ENCODE measurements around the gene GK2.

GK2 gene

DNA sequence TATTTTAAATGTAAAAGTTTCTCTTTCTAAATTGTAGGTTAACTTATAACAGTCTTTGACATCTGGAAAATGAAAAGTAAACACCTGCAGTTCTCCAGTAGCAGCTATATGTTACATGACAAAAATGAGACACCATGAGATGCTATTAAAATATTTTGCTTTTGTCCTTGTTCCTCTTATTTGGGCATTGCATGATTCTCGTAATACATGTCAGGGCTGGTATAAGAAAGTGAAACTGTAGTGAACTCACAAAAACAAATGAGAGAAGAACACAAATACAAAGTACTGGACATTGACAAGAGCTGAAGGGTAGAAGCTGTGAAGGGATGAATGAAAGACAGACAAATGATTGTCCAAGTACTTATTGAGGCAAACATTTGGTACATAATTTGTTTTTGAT, 9.0 kb downstream of the GK2 start:
- Histone ChIP-seq H4K20me1 (ENCODE audit: low read depth, low read length) (no peaks in the 10 kb centered on the region), H3F3A (ENCODE audit: insufficient read depth) (no peaks in the 10 kb centered on the region), H3K4me3 (ENCODE audit: insufficient read depth, low read length, poor library complexity, severe bottlenecking) (no peak overlapping the region), H3K9me3 (ENCODE audit: insufficient read depth, low read length) (no peaks in the 10 kb centered on the region), H3K4me2 (ENCODE audit: low read depth, low read length, poor library complexity, severe bottlenecking) (no peak overlapping the region), H2AFZ (ENCODE audit: low read depth, low read length, severe bottlenecking) (no peak overlapping the region), H3K79me2 (ENCODE audit: insufficient read depth, low read length) (no peaks in the 10 kb centered on the region), H3K9ac (ENCODE audit: low read length) (no peak overlapping the region), H3K36me3 (ENCODE audit: low read length) (no peaks in the 10 kb centered on the region), H3K27me3 (ENCODE audit: low read length) (no peaks in the 10 kb centered on the region), H3K9me2 (replicated peaks; ENCODE audit: insufficient read depth, low read length) (no peaks in the 10 kb centered on the region), H3K27ac (ENCODE audit: low read depth, low read length) (no peak overlapping the region)
- TF ChIP-seq EZH2phosphoT487 (conservative IDR thresholded peaks at IDR 0.05; ENCODE audit: low read length), result no peak
- TF ChIP-seq, protein P1, sequence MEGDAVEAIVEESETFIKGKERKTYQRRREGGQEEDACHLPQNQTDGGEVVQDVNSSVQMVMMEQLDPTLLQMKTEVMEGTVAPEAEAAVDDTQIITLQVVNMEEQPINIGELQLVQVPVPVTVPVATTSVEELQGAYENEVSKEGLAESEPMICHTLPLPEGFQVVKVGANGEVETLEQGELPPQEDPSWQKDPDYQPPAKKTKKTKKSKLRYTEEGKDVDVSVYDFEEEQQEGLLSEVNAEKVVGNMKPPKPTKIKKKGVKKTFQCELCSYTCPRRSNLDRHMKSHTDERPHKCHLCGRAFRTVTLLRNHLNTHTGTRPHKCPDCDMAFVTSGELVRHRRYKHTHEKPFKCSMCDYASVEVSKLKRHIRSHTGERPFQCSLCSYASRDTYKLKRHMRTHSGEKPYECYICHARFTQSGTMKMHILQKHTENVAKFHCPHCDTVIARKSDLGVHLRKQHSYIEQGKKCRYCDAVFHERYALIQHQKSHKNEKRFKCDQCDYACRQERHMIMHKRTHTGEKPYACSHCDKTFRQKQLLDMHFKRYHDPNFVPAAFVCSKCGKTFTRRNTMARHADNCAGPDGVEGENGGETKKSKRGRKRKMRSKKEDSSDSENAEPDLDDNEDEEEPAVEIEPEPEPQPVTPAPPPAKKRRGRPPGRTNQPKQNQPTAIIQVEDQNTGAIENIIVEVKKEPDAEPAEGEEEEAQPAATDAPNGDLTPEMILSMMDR (IDR thresholded peaks at IDR 0.05; ENCODE audit: insufficient read depth, low read length, poor library complexity, severe bottlenecking), result no peak

DNA sequence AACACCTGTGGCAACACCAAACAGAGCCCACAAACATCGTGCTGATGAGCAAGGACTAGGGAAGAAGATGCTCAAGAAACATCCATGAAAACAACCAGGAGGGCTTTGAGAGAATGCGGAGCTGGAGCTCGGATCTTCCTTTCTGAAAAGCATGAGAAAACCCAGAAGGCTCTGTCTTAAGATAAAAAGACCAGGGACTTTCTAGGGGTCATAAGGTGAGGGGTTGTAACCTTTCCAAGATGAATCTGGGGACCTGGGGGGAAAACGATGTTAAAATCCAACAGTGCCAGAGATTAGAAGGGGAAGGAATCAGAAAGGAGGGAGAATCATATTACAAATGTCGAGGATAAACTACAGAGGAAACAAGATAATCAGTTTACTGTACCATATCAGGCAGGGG, 10.1 kb downstream of the GK2 start:
- Histone ChIP-seq H3K36me3 (ENCODE audit: low read length) (no peaks in the 10 kb centered on the region), H3K27me3 (ENCODE audit: low read length) (no peaks in the 10 kb centered on the region)

DNA sequence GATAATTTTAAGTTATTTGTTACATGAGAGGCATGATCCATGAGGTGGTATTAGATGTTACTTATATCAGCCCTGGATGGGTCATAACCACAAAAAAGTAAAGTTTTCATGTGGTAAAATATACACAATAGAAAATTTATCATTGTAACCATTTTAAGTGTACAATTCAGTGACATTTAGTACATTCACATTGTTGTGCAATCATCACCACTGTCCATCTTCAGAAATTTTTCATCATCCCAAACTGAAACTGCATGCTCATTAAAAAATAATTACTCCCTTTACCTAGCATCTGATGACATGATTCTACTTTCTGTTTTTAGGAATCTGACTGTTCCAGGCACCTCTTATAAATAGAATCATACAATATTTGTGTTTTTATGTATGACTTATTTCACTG, 11.2 kb downstream of the GK2 start:
- no peak overlapping the region for H3K4me2 ChIP-seq (ENCODE audit: low read depth, low read length, poor library complexity, severe bottlenecking)
- no peaks in the 10 kb centered on the region for H3K9me3 ChIP-seq (ENCODE audit: insufficient read depth, low read length)
- no peak overlapping the region for H3K4me3 ChIP-seq (ENCODE audit: insufficient read depth, low read length, poor library complexity, severe bottlenecking)
- no peaks in the 10 kb centered on the region for H3K27me3 ChIP-seq (ENCODE audit: low read length)
- no peaks in the 10 kb centered on the region for H3K36me3 ChIP-seq (ENCODE audit: low read length)
- no peak overlapping the region for H2AFZ ChIP-seq (ENCODE audit: low read depth, low read length, severe bottlenecking)
- no peaks in the 10 kb centered on the region for H4K20me1 ChIP-seq (ENCODE audit: low read depth, low read length)
- no peaks in the 10 kb centered on the region for H3K9me2 ChIP-seq (replicated peaks; ENCODE audit: insufficient read depth, low read length)
- TF ChIP-seq, protein P1 (IDR thresholded peaks at IDR 0.05; ENCODE audit: insufficient read depth, low read length, poor library complexity, severe bottlenecking), result no peak
- H3F3A ChIP-seq (ENCODE audit: insufficient read depth), result no peaks in the 10 kb centered on the region
- H3K27ac ChIP-seq (ENCODE audit: low read depth, low read length), result no peak overlapping the region
- no peaks in the 10 kb centered on the region for H3K79me2 ChIP-seq (ENCODE audit: insufficient read depth, low read length)
- no peak overlapping the region for H3K9ac ChIP-seq (ENCODE audit: low read length)

More for the DNA sequence above, 10.1 kb downstream of the GK2 start:
- no peak overlapping the region for H3K27ac ChIP-seq (ENCODE audit: low read depth, low read length)
- no peaks in the 10 kb centered on the region for H3K9me3 ChIP-seq (ENCODE audit: insufficient read depth, low read length)
- H3K9ac ChIP-seq (ENCODE audit: low read length), result no peak overlapping the region
- H4K20me1 ChIP-seq (ENCODE audit: low read depth, low read length), result no peaks in the 10 kb centered on the region
- no peak overlapping the region for H3K4me3 ChIP-seq (ENCODE audit: insufficient read depth, low read length, poor library complexity, severe bottlenecking)
- H3K9me2 ChIP-seq (replicated peaks; ENCODE audit: insufficient read depth, low read length), result no peaks in the 10 kb centered on the region
- no peaks in the 10 kb centered on the region for H3F3A ChIP-seq (ENCODE audit: insufficient read depth)
- H2AFZ ChIP-seq (ENCODE audit: low read depth, low read length, severe bottlenecking), result no peak overlapping the region
- no peak overlapping the region for H3K4me2 ChIP-seq (ENCODE audit: low read depth, low read length, poor library complexity, severe bottlenecking)
- H3K79me2 ChIP-seq (ENCODE audit: insufficient read depth, low read length), result no peaks in the 10 kb centered on the region
- TF ChIP-seq, protein P1 (IDR thresholded peaks at IDR 0.05; ENCODE audit: insufficient read depth, low read length, poor library complexity, severe bottlenecking), result no peak
- no peak for TF ChIP-seq EZH2phosphoT487 (conservative IDR thresholded peaks at IDR 0.05; ENCODE audit: low read length)

DNA sequence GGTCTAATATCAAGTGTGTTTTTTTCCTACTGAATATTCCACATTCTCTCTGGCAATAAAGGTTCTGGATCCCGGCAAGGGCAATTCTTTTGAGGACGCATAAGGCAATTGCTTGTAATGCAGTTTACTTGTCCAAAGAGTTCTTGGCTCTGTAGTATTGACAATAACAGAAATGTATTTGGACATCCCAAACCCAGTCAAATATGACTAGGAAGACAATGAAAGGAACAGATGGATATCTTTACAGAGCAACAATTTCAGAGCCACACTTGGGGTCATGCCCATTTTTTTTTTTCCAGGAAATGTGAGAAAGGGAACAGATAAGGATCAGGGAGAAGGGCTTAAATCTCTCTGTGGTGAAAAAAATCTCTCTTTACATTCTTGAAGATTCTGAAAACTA, 12.2 kb downstream of the GK2 start:
- no peak overlapping the region for H3K4me3 ChIP-seq (ENCODE audit: insufficient read depth, low read length, poor library complexity, severe bottlenecking)
- H4K20me1 ChIP-seq (ENCODE audit: low read depth, low read length), result no peaks in the 10 kb centered on the region
- no peaks in the 10 kb centered on the region for H3K27me3 ChIP-seq (ENCODE audit: low read length)
- no peaks in the 10 kb centered on the region for H3K9me2 ChIP-seq (replicated peaks; ENCODE audit: insufficient read depth, low read length)
- H3K9me3 ChIP-seq (ENCODE audit: insufficient read depth, low read length), result no peaks in the 10 kb centered on the region
- H3K79me2 ChIP-seq (ENCODE audit: insufficient read depth, low read length), result no peaks in the 10 kb centered on the region
- H3F3A ChIP-seq (ENCODE audit: insufficient read depth), result no peaks in the 10 kb centered on the region
- TF ChIP-seq, protein P1 (IDR thresholded peaks at IDR 0.05; ENCODE audit: insufficient read depth, low read length, poor library complexity, severe bottlenecking), result no peak
- TF ChIP-seq EZH2phosphoT487 (conservative IDR thresholded peaks at IDR 0.05; ENCODE audit: low read length), result no peak
- no peak overlapping the region for H3K9ac ChIP-seq (ENCODE audit: low read length)
- no peak overlapping the region for H3K4me2 ChIP-seq (ENCODE audit: low read depth, low read length, poor library complexity, severe bottlenecking)
- no peak overlapping the region for H2AFZ ChIP-seq (ENCODE audit: low read depth, low read length, severe bottlenecking)
- H3K36me3 ChIP-seq (ENCODE audit: low read length), result no peaks in the 10 kb centered on the region
- no peak overlapping the region for H3K27ac ChIP-seq (ENCODE audit: low read depth, low read length)
